Keratinocyte (primary cell): ENCODE measurements around the gene RNF144A. TPM values are rescaled to one million over a fixed set of nuclear protein-coding genes. Genes with fewer than 3 reads are reported as not detected.

ENCODE experiments used
- DNase-seq: peaks from one replicate; pipeline ENCODE4 v3.0.0-alpha.2; 2011; ENCODE audit warnings: low read depth, missing footprints, low spot score
- FAIRE-seq: peaks from 2 replicates; lab custom pipeline; 2011; peaks lifted over from hg19 to GRCh38; lab: Jason Lieb, UNC
- H2AFZ ChIP-seq: 2 replicates; pipeline ENCODE4 v1.6.0; 2012; ENCODE audit warnings: low read length, control low read depth, inconsistent platforms; ENCODE audit not compliant: control insufficient read depth
- H3K27ac ChIP-seq: 2 replicates; pipeline ENCODE4 v1.5.1; 2011; ENCODE audit warnings: low read length; ENCODE audit not compliant: control insufficient read depth, insufficient read depth
- H3K27me3 ChIP-seq: 3 replicates; pipeline ENCODE4 v1.6.0; 2011; ENCODE audit warnings: low read length; ENCODE audit not compliant: control insufficient read depth, insufficient read depth; ENCODE audit errors: extremely low read depth
- H3K36me3 ChIP-seq, 2 experiments: 2 replicates in 1 of 2; 3 replicates in 1 of 2; pipeline ENCODE4 v1.5.1; 2011; ENCODE audit warnings: low read length in 2 of 2, mild to moderate bottlenecking in 1 of 2; ENCODE audit not compliant: control insufficient read depth in 2 of 2, insufficient read depth in 2 of 2; ENCODE audit errors: extremely low read depth in 1 of 2
- H3K4me1 ChIP-seq: 3 replicates; pipeline ENCODE4 v1.5.1; 2011; ENCODE audit warnings: low read length; ENCODE audit not compliant: control insufficient read depth, insufficient read depth; ENCODE audit errors: extremely low read depth
- H3K4me2 ChIP-seq: 3 replicates; pipeline ENCODE4 v1.6.0; 2011; ENCODE audit warnings: low read depth, low read length; ENCODE audit not compliant: control insufficient read depth, insufficient read depth; ENCODE audit errors: extremely low read depth
- H3K4me3 ChIP-seq, 3 experiments: fragments of 200-600 bp in 1 of 3; sonication (generic) in 1 of 3; 2 replicates in 2 of 3; 3 replicates in 1 of 3; pipeline ENCODE4 v1.5.1; 2011 to 2016; ENCODE audit warnings: low read length in 3 of 3, mild to moderate bottlenecking in 3 of 3, control low read depth in 2 of 3, inconsistent platforms in 1 of 3, low read depth in 1 of 3, mixed read lengths in 1 of 3, mixed run types in 1 of 3, moderate library complexity in 1 of 3; ENCODE audit not compliant: control insufficient read depth in 2 of 3, insufficient read depth in 2 of 3; ENCODE audit errors: extremely low read depth in 1 of 3
- H3K79me2 ChIP-seq: 2 replicates; pipeline ENCODE4 v1.6.0; 2012; ENCODE audit warnings: low read length; ENCODE audit not compliant: control insufficient read depth, insufficient read depth
- H3K9ac ChIP-seq: 3 replicates; pipeline ENCODE4 v1.6.0; 2011; ENCODE audit warnings: low read length; ENCODE audit not compliant: control insufficient read depth, insufficient read depth; ENCODE audit errors: extremely low read depth
- H3K9me1 ChIP-seq: 3 replicates; pipeline ENCODE4 v1.6.0; 2011; ENCODE audit warnings: low read length; ENCODE audit not compliant: control insufficient read depth, insufficient read depth; ENCODE audit errors: extremely low read depth
- H3K9me3 ChIP-seq: 2 replicates; pipeline ENCODE4 v1.5.1; 2012; ENCODE audit warnings: low read depth, low read length; ENCODE audit not compliant: control insufficient read depth
- H4K20me1 ChIP-seq: 3 replicates; pipeline ENCODE4 v1.6.0; 2011; ENCODE audit warnings: low read length; ENCODE audit not compliant: control insufficient read depth, insufficient read depth; ENCODE audit errors: extremely low read depth
- EZH2 ChIP-seq: IDR thresholded peaks from one replicate; pipeline ENCODE4 v1.6.1; 2012; ENCODE audit warnings: inconsistent platforms, mild to moderate bottlenecking, low read length, moderate library complexity
- dilution Hi-C: fragments of 300-500 bp; cut with MboI; formaldehyde crosslinking; loops from one replicate; pipeline ENCODE4 v1.7.0; 2020; ENCODE audit warnings: low sequenced_read_pairs; ENCODE audit not compliant: extremely low pct_ligation_motif_present
- polyA plus RNA-seq, 5 experiments: library from polyadenylated mRNA; depleted of rRNA in 3 of 5; stranded (reverse) in 3 of 5; stranded (forward) in 1 of 5; unstranded in 1 of 5; fragments of >200 nt; gene quantifications; 1 replicate in 1 of 5; 2 replicates in 3 of 5; 3 replicates in 1 of 5; pipeline versions ENCODE4 v1.2.1 to v1.2.3, GENCODE V29; 2011 to 2012; ENCODE audit warnings: missing spikeins in 2 of 5, low read depth in 1 of 5, low replicate concordance in 1 of 5
- TF ChIP-seq, protein P1 (sequence below), 3 experiments: IDR thresholded peaks in 1 of 3; conservative IDR thresholded peaks in 1 of 3; optimal IDR thresholded peaks in 1 of 3; 2 replicates in 2 of 3; 3 replicates in 1 of 3; pipeline versions ENCODE3 to v1.5.1; 2011; ENCODE audit warnings: low read length in 3 of 3, mild to moderate bottlenecking in 3 of 3, moderate library complexity in 2 of 3, control low read depth in 1 of 3, inconsistent platforms in 1 of 3; ENCODE audit not compliant: insufficient read depth in 2 of 3; ENCODE audit errors: extremely low read depth in 1 of 3

RNF144A gene
- polyA plus RNA-seq, 1 donor (not counting 4 experiments of a cell fraction or from before 2014, with no cell fraction given): 1.4 TPM

DNA sequence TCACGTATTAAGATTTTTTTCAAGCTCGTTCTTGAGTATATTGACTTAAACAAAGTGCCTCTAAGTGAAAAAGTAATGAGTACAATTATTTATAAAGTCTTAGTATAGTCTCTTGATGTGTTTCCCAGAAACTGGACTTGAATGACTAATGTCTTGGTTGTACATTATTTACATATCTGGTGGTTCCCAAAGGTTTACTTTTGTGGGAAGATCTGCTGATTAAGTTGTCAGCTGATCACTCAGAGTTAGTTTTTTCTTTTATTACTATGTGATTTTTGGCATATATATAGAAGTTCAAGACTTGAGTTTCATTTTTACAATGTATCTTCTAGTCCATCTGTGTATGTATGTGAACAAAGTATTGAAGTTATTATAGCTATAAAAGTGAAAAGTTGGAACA, 29.5 kb downstream of the RNF144A start:
- H3K9me1 ChIP-seq: no peaks in the 10 kb centered on the region
- no peak overlapping the region for H3K9ac ChIP-seq
- no peaks in the 10 kb centered on the region for H4K20me1 ChIP-seq
- H3K4me3 ChIP-seq: no peak overlapping the region
- H3K4me1 ChIP-seq: no peaks in the 10 kb centered on the region
- H3K9me3 ChIP-seq: no peaks in the 10 kb centered on the region
- H3K36me3 ChIP-seq: no peaks in the 10 kb centered on the region
- H3K27ac ChIP-seq: no peak overlapping the region
- no peak overlapping the region for H3K4me2 ChIP-seq
- no peaks in the 10 kb centered on the region for H3K79me2 ChIP-seq
- H3K27me3 ChIP-seq: no peaks in the 10 kb centered on the region
- dilution Hi-C loops: no loop called here
- FAIRE-seq (no peak), DNase-seq (no peak)
- no peak for TF ChIP-seq EZH2
- TF ChIP-seq, protein P1, sequence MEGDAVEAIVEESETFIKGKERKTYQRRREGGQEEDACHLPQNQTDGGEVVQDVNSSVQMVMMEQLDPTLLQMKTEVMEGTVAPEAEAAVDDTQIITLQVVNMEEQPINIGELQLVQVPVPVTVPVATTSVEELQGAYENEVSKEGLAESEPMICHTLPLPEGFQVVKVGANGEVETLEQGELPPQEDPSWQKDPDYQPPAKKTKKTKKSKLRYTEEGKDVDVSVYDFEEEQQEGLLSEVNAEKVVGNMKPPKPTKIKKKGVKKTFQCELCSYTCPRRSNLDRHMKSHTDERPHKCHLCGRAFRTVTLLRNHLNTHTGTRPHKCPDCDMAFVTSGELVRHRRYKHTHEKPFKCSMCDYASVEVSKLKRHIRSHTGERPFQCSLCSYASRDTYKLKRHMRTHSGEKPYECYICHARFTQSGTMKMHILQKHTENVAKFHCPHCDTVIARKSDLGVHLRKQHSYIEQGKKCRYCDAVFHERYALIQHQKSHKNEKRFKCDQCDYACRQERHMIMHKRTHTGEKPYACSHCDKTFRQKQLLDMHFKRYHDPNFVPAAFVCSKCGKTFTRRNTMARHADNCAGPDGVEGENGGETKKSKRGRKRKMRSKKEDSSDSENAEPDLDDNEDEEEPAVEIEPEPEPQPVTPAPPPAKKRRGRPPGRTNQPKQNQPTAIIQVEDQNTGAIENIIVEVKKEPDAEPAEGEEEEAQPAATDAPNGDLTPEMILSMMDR (optimal IDR thresholded peaks at IDR 0.05 in 1 of 3, IDR thresholded peaks at IDR 0.05 in 1 of 3, conservative IDR thresholded peaks at IDR 0.05 in 1 of 3; ENCODE audit: extremely low read depth in 1 of 3, insufficient read depth in 2 of 3, low read length in 3 of 3): no peak
- no peak overlapping the region for H2AFZ ChIP-seq

DNA sequence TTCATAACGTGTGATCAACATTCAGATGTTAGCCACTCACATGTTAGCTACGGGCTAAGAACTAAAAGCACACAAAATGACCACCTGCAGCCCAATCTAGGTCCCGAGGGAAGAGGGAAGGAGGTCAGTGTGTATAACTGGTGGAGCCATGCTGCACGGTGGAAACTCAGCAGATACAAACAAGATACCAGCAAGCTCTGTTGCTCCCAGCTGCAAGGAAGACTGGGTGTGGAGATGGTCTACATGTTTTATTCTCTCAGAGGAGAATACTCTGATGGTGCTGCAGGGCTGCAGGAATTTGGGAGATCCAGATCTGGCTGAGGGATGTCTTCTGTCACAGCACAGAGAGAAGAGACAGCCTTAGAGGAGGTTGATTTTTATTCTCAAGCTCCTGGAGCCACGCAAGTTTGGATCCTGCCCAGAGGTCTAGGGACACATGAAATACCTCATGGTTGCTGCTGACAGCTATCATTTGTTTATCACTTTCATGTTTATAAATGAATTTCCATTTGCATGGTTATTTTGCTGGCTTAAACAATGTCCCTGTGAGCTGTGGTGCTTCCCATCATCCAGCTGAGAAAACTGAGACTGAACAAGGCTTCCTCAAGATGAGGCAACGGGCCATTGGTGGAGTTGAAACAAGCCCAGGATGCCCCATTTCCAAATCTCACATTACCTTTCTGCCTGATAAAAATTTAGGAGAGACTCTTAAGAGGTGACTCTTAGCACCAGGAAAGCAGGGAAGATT, 30.9 kb downstream of the RNF144A start:
- H4K20me1 ChIP-seq: no peaks in the 10 kb centered on the region
- no peaks in the 10 kb centered on the region for H3K27me3 ChIP-seq
- no peak overlapping the region for H3K4me3 ChIP-seq
- H3K9ac ChIP-seq: no peak overlapping the region
- no peaks in the 10 kb centered on the region for H3K9me1 ChIP-seq
- no peaks in the 10 kb centered on the region for H3K4me1 ChIP-seq
- TF ChIP-seq EZH2: no peak
- TF ChIP-seq, protein P1 (optimal IDR thresholded peaks at IDR 0.05 in 1 of 3, IDR thresholded peaks at IDR 0.05 in 1 of 3, conservative IDR thresholded peaks at IDR 0.05 in 1 of 3; ENCODE audit: extremely low read depth in 1 of 3, insufficient read depth in 2 of 3, low read length in 3 of 3): no peak
- no peak for DNase-seq
- H2AFZ ChIP-seq: no peak overlapping the region
- no peaks in the 10 kb centered on the region for H3K9me3 ChIP-seq
- no peak overlapping the region for H3K4me2 ChIP-seq
- FAIRE-seq: no peak
- no peaks in the 10 kb centered on the region for H3K36me3 ChIP-seq
- H3K79me2 ChIP-seq: no peaks in the 10 kb centered on the region
- dilution Hi-C loops: no loop called here
- no peak overlapping the region for H3K27ac ChIP-seq
